Measurements from ENCODE around the gene LHFPL5.

Gene LHFPL5

GRCh38 chr6:35786272-35786671 lies 18.9 kb upstream of the LHFPL5 start:
- Histone ChIP-seq H3K4me3 (replicated peaks; ENCODE audit: insufficient read depth, low read length) (no peak overlapping the region), H3K27me3 (ENCODE audit: insufficient read depth, poor library complexity, severe bottlenecking) (peaks cover 32% of the 10 kb centered on the region), H3K27ac (replicated peaks) (no peak overlapping the region)
- no peak for DNase-seq (ENCODE audit: low read depth in 1 of 2, low spot score in 1 of 2)
- TF ChIP-seq, protein P1, sequence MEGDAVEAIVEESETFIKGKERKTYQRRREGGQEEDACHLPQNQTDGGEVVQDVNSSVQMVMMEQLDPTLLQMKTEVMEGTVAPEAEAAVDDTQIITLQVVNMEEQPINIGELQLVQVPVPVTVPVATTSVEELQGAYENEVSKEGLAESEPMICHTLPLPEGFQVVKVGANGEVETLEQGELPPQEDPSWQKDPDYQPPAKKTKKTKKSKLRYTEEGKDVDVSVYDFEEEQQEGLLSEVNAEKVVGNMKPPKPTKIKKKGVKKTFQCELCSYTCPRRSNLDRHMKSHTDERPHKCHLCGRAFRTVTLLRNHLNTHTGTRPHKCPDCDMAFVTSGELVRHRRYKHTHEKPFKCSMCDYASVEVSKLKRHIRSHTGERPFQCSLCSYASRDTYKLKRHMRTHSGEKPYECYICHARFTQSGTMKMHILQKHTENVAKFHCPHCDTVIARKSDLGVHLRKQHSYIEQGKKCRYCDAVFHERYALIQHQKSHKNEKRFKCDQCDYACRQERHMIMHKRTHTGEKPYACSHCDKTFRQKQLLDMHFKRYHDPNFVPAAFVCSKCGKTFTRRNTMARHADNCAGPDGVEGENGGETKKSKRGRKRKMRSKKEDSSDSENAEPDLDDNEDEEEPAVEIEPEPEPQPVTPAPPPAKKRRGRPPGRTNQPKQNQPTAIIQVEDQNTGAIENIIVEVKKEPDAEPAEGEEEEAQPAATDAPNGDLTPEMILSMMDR (IDR thresholded peaks at IDR 0.05; ENCODE audit: insufficient read depth, low read length): no peak
- TF ChIP-seq GABPA (IDR thresholded peaks at IDR 0.05; ENCODE audit: low read depth): no peak
- no peak for TF ChIP-seq SPI1 (IDR thresholded peaks at IDR 0.05; ENCODE audit: borderline replicate concordance, low read depth)
- TF ChIP-seq POLR2AphosphoS5 (IDR thresholded peaks at IDR 0.05; ENCODE audit: low read depth): no peak
- no peak for TF ChIP-seq REST (IDR thresholded peaks at IDR 0.05; ENCODE audit: insufficient replicate concordance, low read depth)

- Histone ChIP-seq H3K27ac (replicated peaks) (no peak overlapping the region), H3K4me3 (replicated peaks; ENCODE audit: insufficient read depth, low read length) (no peak overlapping the region), H3K27me3 (ENCODE audit: insufficient read depth, poor library complexity, severe bottlenecking) (peaks cover 32% of the 10 kb centered on the region)
- no peak for DNase-seq (ENCODE audit: low read depth in 1 of 2, low spot score in 1 of 2)
- TF ChIP-seq POLR2AphosphoS5 (IDR thresholded peaks at IDR 0.05; ENCODE audit: low read depth) (no peak), GABPA (IDR thresholded peaks at IDR 0.05; ENCODE audit: low read depth) (no peak), REST (IDR thresholded peaks at IDR 0.05; ENCODE audit: insufficient replicate concordance, low read depth) (no peak), SPI1 (IDR thresholded peaks at IDR 0.05; ENCODE audit: borderline replicate concordance, low read depth) (no peak)
- TF ChIP-seq, protein P1 (IDR thresholded peaks at IDR 0.05; ENCODE audit: insufficient read depth, low read length): no peak
Measured at GRCh38 chr6:35786810-35787209, 18.3 kb upstream of the LHFPL5 start.

- DNase-seq (ENCODE audit: low read depth in 1 of 2, low spot score in 1 of 2): no peak
- no peak overlapping the region for H3K27ac ChIP-seq (replicated peaks)
- H3K27me3 ChIP-seq (ENCODE audit: insufficient read depth, poor library complexity, severe bottlenecking): peaks cover 33% of the 10 kb centered on the region
- TF ChIP-seq POLR2AphosphoS5 (IDR thresholded peaks at IDR 0.05; ENCODE audit: low read depth) (no peak), REST (IDR thresholded peaks at IDR 0.05; ENCODE audit: insufficient replicate concordance, low read depth) (no peak), SPI1 (IDR thresholded peaks at IDR 0.05; ENCODE audit: borderline replicate concordance, low read depth) (no peak), GABPA (IDR thresholded peaks at IDR 0.05; ENCODE audit: low read depth) (no peak)
- TF ChIP-seq, protein P1 (IDR thresholded peaks at IDR 0.05; ENCODE audit: insufficient read depth, low read length): no peak
- H3K4me3 ChIP-seq (replicated peaks; ENCODE audit: insufficient read depth, low read length): no peak overlapping the region
Measured at GRCh38 chr6:35787266-35788218, 17.6 kb upstream of the LHFPL5 start.

Measured in HL-60 (cell line).